Neural cell (in vitro differentiated cells): ENCODE data around the gene HIKESHI.

Experiments
- POLR2AphosphoS5 ChIP-seq: IDR thresholded peaks from 2 replicates; pipeline ENCODE4 v1.6.1; 2012
- TF ChIP-seq, protein P1 (sequence below): fragments of 450-650 bp; IDR thresholded peaks from 2 replicates; pipeline ENCODE4 v1.5.1; 2014; ENCODE audit warnings: antibody characterized with exemption, mild to moderate bottlenecking, moderate library complexity; ENCODE audit not compliant: poor library complexity, severe bottlenecking
- TF ChIP-seq, protein P2 (sequence below): IDR thresholded peaks from 2 replicates; pipeline ENCODE4 v1.6.1; 2012; ENCODE audit warnings: borderline replicate concordance

DNA sequence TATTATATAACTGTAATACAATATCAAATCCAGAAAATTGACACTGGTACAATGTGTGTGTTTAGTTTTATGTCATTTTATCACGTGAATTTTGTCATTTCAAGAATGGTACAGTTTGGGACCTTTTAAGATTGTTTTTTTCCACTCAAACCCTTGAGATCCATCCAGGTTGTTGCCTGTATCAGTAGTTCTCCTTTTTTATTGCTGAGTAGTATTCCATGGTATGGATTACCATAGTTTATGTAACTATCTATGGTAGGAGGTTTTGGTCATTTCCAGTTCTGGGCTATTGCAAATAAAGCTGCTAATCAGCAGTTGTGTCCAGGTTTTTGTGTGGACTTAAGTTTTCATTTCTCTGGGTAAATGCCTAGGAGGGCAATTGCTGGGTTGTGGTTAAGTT lies 32.4 kb upstream of the HIKESHI start:
- TF ChIP-seq, protein P1, sequence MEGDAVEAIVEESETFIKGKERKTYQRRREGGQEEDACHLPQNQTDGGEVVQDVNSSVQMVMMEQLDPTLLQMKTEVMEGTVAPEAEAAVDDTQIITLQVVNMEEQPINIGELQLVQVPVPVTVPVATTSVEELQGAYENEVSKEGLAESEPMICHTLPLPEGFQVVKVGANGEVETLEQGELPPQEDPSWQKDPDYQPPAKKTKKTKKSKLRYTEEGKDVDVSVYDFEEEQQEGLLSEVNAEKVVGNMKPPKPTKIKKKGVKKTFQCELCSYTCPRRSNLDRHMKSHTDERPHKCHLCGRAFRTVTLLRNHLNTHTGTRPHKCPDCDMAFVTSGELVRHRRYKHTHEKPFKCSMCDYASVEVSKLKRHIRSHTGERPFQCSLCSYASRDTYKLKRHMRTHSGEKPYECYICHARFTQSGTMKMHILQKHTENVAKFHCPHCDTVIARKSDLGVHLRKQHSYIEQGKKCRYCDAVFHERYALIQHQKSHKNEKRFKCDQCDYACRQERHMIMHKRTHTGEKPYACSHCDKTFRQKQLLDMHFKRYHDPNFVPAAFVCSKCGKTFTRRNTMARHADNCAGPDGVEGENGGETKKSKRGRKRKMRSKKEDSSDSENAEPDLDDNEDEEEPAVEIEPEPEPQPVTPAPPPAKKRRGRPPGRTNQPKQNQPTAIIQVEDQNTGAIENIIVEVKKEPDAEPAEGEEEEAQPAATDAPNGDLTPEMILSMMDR, result no peak
- TF ChIP-seq, protein P2, sequence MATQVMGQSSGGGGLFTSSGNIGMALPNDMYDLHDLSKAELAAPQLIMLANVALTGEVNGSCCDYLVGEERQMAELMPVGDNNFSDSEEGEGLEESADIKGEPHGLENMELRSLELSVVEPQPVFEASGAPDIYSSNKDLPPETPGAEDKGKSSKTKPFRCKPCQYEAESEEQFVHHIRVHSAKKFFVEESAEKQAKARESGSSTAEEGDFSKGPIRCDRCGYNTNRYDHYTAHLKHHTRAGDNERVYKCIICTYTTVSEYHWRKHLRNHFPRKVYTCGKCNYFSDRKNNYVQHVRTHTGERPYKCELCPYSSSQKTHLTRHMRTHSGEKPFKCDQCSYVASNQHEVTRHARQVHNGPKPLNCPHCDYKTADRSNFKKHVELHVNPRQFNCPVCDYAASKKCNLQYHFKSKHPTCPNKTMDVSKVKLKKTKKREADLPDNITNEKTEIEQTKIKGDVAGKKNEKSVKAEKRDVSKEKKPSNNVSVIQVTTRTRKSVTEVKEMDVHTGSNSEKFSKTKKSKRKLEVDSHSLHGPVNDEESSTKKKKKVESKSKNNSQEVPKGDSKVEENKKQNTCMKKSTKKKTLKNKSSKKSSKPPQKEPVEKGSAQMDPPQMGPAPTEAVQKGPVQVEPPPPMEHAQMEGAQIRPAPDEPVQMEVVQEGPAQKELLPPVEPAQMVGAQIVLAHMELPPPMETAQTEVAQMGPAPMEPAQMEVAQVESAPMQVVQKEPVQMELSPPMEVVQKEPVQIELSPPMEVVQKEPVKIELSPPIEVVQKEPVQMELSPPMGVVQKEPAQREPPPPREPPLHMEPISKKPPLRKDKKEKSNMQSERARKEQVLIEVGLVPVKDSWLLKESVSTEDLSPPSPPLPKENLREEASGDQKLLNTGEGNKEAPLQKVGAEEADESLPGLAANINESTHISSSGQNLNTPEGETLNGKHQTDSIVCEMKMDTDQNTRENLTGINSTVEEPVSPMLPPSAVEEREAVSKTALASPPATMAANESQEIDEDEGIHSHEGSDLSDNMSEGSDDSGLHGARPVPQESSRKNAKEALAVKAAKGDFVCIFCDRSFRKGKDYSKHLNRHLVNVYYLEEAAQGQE, result no peak
- no peak for TF ChIP-seq POLR2AphosphoS5
